HepG2 (cell line): ENCODE measurements around the gene C14orf93. TPM values are rescaled to one million over a fixed set of nuclear protein-coding genes. Genes with fewer than 3 reads are reported as not detected.

Experiments used
- ATF1 ChIP-seq: IDR thresholded peaks from 2 replicates; pipeline ENCODE4 v1.6.1; 2016; ENCODE audit warnings: mild to moderate bottlenecking, control low read depth
- GPN1 ChIP-seq: sonication (generic); formaldehyde crosslinking; IDR thresholded peaks from 2 replicates; pipeline ENCODE4 v1.5.1; 2020; ENCODE audit warnings: missing genetic modification reagents, borderline replicate concordance
- PAX8 ChIP-seq: sonication (generic); formaldehyde crosslinking; IDR thresholded peaks from 2 replicates; pipeline ENCODE4 v1.8.0; 2022; ENCODE audit warnings: mild to moderate bottlenecking, missing genetic modification reagents, borderline replicate concordance
- PHF5A ChIP-seq: IDR thresholded peaks from one replicate; pipeline ENCODE4 v1.6.1; 2018; ENCODE audit warnings: low read depth, missing genetic modification reagents; ENCODE audit not compliant: unreplicated experiment
- RAD21 ChIP-seq: fragments of 450-650 bp; formaldehyde crosslinking; IDR thresholded peaks from 2 replicates; pipeline ENCODE4 v1.5.0; 2020; ENCODE audit warnings: mild to moderate bottlenecking
- RNF2 ChIP-seq: fragments of 450-650 bp; conservative IDR thresholded peaks from 2 replicates; pipeline ENCODE4 v1.6.1; 2016; ENCODE audit warnings: low read depth
- SAFB2 ChIP-seq: sonication (generic); formaldehyde crosslinking; IDR thresholded peaks from 2 replicates; pipeline ENCODE4 v1.5.1; 2020; ENCODE audit warnings: missing genetic modification reagents, low read depth, mild to moderate bottlenecking, borderline replicate concordance
- SMARCC2 ChIP-seq: fragments of 450-650 bp; IDR thresholded peaks from 2 replicates; pipeline ENCODE4 v1.6.1; 2017; ENCODE audit warnings: antibody characterized with exemption, mild to moderate bottlenecking
- SUZ12 ChIP-seq: fragments of 150-350 bp; IDR thresholded peaks from 2 replicates; pipeline ENCODE4 v1.6.1; 2014; ENCODE audit warnings: low read depth, low read length
- TAF1 ChIP-seq: sonication (generic); formaldehyde crosslinking; IDR thresholded peaks from 2 replicates; pipeline ENCODE4 v1.4.0; 2020; ENCODE audit warnings: missing genetic modification reagents
- THAP11 ChIP-seq: IDR thresholded peaks from 2 replicates; pipeline ENCODE4 v1.6.1; 2016; ENCODE audit warnings: missing biosample characterization, missing genetic modification reagents
- WIZ ChIP-seq: sonication (generic); formaldehyde crosslinking; IDR thresholded peaks from 2 replicates; pipeline ENCODE4 v1.5.1; 2020; ENCODE audit warnings: mild to moderate bottlenecking, missing genetic modification reagents
- ZNF292 ChIP-seq: sonication (generic); formaldehyde crosslinking; IDR thresholded peaks from 2 replicates; pipeline ENCODE4 v1.8.1; 2022; ENCODE audit warnings: mild to moderate bottlenecking, low read depth, missing genetic modification reagents, borderline replicate concordance
- polyA plus RNA-seq, 8 experiments: library from polyadenylated mRNA; depleted of rRNA in 3 of 8; stranded (reverse) in 7 of 8; unstranded in 1 of 8; fragments of >200 nt; fragmentation: Illumina TruSeq in 4 of 8; extraction: Trizol in 4 of 8; gene quantifications; 2 replicates each; pipeline versions ENCODE4 v1.2.1 to v1.2.3, GENCODE V29; 2011 to 2016; ENCODE audit warnings: low read depth in 4 of 8, missing spikeins in 1 of 8, mixed read lengths in 1 of 8; ENCODE audit not compliant: insufficient read depth in 1 of 8
- total RNA-seq, 5 experiments: library from RNA; depleted of rRNA; stranded (reverse); fragments of >200 nt; fragmentation: Illumina TruSeq; extraction: Trizol; gene quantifications; 2 replicates each; pipeline ENCODE4 v1.2.3, GENCODE V29; 2016; ENCODE audit warnings: low read depth in 1 of 5
- TF ChIP-seq, protein P1 (sequence below): sonication (generic); formaldehyde crosslinking; IDR thresholded peaks from 2 replicates; pipeline ENCODE4 v1.9.0; 2021; ENCODE audit warnings: missing genetic modification reagents, mild to moderate bottlenecking, borderline replicate concordance
- TF ChIP-seq, protein P2 (sequence below): sonication (generic); formaldehyde crosslinking; IDR thresholded peaks from 2 replicates; pipeline ENCODE4 v1.5.0; 2020; ENCODE audit warnings: missing genetic modification reagents
- TF ChIP-seq, protein P3 (sequence below): sonication (generic); formaldehyde crosslinking; IDR thresholded peaks from 2 replicates; pipeline ENCODE4 v1.4.0; 2020; ENCODE audit warnings: low read depth, missing genetic modification reagents

Gene C14orf93
- total and polyA plus RNA-seq, 2 of the 13 experiments (the other 11 are each of a cell fraction or from before 2014, with no cell fraction given): 11.4 to 22.5 TPM

DNA sequence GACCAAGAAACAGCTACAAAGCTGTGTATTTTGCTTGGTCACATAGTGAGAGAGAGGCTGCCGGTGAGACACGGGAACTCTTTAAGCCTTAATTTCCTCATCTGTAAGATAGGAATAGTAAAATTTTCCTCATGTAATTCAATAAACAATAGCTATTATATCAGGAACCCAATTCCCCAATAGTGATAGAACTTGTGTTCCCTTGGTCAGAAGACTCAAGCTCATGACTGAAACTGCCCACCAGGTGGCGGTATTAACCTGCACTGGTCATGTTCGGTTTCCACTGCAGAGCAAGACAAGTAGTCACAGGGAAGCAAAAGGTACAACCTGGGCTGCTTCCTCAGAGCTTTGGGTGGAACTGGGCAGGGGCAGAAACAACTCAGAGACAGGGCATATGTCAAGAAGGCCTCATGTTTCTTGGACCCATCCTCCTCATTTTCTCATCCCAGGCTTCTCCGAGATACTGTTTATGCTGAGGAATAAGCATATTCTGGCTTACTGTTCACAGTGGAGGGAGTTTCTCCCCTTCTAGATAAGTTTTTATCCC is 23.4 kb downstream of the C14orf93 start (continued):
- TF ChIP-seq, protein P1, sequence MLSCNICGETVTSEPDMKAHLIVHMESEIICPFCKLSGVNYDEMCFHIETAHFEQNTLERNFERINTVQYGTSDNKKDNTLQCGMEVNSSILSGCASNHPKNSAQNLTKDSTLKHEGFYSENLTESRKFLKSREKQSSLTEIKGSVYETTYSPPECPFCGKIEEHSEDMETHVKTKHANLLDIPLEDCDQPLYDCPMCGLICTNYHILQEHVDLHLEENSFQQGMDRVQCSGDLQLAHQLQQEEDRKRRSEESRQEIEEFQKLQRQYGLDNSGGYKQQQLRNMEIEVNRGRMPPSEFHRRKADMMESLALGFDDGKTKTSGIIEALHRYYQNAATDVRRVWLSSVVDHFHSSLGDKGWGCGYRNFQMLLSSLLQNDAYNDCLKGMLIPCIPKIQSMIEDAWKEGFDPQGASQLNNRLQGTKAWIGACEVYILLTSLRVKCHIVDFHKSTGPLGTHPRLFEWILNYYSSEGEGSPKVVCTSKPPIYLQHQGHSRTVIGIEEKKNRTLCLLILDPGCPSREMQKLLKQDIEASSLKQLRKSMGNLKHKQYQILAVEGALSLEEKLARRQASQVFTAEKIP (CRISPR knock-in tag): no peak
- TF ChIP-seq SUZ12 (no peak), SMARCC2 (no peak), PHF5A (CRISPR knock-in tag) (peak; percentile 87), PAX8 (CRISPR knock-in tag) (no peak), THAP11 (CRISPR knock-in tag) (peak; percentile 62; the same call in 1 of the 2 replicates), GPN1 (CRISPR knock-in tag) (no peak), RAD21 (peak; percentile 96), WIZ (CRISPR knock-in tag) (no peak), SAFB2 (CRISPR knock-in tag) (no peak), ZNF292 (CRISPR knock-in tag) (no peak), RNF2 (no peak), TAF1 (CRISPR knock-in tag) (no peak), ATF1 (CRISPR knock-in tag) (no peak)
- TF ChIP-seq, protein P2, sequence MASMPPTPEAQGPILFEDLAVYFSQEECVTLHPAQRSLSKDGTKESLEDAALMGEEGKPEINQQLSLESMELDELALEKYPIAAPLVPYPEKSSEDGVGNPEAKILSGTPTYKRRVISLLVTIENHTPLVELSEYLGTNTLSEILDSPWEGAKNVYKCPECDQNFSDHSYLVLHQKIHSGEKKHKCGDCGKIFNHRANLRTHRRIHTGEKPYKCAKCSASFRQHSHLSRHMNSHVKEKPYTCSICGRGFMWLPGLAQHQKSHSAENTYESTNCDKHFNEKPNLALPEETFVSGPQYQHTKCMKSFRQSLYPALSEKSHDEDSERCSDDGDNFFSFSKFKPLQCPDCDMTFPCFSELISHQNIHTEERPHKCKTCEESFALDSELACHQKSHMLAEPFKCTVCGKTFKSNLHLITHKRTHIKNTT: no peak
- TF ChIP-seq, protein P3, sequence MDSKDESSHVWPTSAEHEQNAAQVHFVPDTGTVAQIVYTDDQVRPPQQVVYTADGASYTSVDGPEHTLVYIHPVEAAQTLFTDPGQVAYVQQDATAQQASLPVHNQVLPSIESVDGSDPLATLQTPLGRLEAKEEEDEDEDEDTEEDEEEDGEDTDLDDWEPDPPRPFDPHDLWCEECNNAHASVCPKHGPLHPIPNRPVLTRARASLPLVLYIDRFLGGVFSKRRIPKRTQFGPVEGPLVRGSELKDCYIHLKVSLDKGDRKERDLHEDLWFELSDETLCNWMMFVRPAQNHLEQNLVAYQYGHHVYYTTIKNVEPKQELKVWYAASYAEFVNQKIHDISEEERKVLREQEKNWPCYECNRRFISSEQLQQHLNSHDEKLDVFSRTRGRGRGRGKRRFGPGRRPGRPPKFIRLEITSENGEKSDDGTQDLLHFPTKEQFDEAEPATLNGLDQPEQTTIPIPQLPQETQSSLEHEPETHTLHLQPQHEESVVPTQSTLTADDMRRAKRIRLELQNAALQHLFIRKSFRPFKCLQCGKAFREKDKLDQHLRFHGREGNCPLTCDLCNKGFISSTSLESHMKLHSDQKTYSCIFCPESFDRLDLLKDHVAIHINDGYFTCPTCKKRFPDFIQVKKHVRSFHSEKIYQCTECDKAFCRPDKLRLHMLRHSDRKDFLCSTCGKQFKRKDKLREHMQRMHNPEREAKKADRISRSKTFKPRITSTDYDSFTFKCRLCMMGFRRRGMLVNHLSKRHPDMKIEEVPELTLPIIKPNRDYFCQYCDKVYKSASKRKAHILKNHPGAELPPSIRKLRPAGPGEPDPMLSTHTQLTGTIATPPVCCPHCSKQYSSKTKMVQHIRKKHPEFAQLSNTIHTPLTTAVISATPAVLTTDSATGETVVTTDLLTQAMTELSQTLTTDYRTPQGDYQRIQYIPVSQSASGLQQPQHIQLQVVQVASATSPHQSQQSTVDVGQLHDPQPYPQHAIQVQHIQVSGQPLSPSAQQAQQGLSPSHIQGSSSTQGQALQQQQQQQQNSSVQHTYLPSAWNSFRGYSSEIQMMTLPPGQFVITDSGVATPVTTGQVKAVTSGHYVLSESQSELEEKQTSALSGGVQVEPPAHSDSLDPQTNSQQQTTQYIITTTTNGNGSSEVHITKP (CRISPR knock-in tag): no peak; the same call in 1 of the 2 replicates
